GM13977 (cell line): Measurements from ENCODE around the gene DDAH1.

ENCODE experiments used
- DNase-seq: peaks from one replicate; pipeline ENCODE4 v3.0.0; 2012; ENCODE audit warnings: low spot score
- in situ Hi-C: fragments of 300-500 bp; cut with MboI; formaldehyde crosslinking; loops from one replicate; pipeline ENCODE4 v1.12.0; 2022; ENCODE audit warnings: low sequenced_read_pairs, low pct_unique_long_range_greater_than_20kb, mixed read lengths, inconsistent platforms; ENCODE audit not compliant: unreplicated experiment
- TF ChIP-seq, protein P1 (sequence below): IDR thresholded peaks from 2 replicates; pipeline ENCODE4 v1.5.1; 2012; ENCODE audit warnings: mild to moderate bottlenecking, control low read depth; ENCODE audit not compliant: insufficient read depth; ENCODE audit errors: extremely low read depth, missing control alignments

Gene DDAH1

DNA sequence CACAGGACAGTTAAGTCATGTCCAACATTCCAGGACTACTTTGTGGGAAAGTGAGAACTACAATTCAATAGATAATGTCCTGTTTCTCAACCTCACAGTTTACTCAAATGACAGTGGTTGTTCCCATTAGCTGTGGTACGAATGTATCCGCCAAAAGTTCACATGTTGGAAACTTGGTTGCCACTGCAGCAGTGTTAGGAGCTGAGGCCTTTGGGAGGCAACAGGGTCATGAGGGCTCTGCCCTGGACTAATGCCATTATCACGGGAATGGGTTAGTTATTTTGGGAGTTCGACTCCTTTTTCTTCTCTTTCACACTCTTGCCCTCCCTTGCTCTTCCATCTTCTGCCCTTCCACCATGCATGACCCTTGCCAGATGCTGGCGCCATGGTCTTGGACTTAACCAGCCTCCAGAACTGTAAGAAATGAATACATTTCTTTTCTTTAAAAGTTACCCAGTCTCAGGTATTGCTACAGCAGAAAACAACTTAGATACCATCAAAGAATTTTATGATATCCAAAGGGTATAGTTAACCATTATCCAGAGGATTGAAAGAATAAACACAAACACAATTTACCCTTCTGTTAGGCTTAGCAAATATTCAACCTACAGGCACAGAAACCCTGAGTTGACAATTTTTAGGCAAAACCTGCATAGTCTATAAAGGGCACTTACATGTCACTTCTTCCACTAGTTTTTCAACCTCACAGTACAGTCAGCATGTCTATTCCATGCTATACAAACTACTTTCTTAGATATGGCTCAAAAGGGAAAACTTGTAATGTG is 196.0 kb downstream of the DDAH1 start:
- in situ Hi-C loops = no loop called here
- TF ChIP-seq, protein P1, sequence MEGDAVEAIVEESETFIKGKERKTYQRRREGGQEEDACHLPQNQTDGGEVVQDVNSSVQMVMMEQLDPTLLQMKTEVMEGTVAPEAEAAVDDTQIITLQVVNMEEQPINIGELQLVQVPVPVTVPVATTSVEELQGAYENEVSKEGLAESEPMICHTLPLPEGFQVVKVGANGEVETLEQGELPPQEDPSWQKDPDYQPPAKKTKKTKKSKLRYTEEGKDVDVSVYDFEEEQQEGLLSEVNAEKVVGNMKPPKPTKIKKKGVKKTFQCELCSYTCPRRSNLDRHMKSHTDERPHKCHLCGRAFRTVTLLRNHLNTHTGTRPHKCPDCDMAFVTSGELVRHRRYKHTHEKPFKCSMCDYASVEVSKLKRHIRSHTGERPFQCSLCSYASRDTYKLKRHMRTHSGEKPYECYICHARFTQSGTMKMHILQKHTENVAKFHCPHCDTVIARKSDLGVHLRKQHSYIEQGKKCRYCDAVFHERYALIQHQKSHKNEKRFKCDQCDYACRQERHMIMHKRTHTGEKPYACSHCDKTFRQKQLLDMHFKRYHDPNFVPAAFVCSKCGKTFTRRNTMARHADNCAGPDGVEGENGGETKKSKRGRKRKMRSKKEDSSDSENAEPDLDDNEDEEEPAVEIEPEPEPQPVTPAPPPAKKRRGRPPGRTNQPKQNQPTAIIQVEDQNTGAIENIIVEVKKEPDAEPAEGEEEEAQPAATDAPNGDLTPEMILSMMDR = no peak
- DNase-seq = no peak
